PC-9 (cell line): ENCODE results near the gene LSR.

ENCODE experiments used
- CTCF ChIP-seq: fragments of 200-600 bp; sonication (generic); conservative IDR thresholded peaks from 2 replicates; pipeline ENCODE4 v1.6.1; 2017; ENCODE audit warnings: mixed run types, antibody characterized with exemption, mild to moderate bottlenecking, moderate library complexity
- EZH2 ChIP-seq: fragments of 200-600 bp; sonication (generic); IDR thresholded peaks from 2 replicates; pipeline ENCODE4 v1.8.0; 2017; ENCODE audit warnings: antibody characterized with exemption, low read depth

- TF ChIP-seq CTCF = no peak
- no peak for TF ChIP-seq EZH2
These were observed 24.3 kb downstream of the LSR start for GRCh38 chr19:35272954-35273649.
